Retinal pigment epithelial cell (primary cell): ENCODE measurements around the gene CTNNA2.

Experiments used
- DNase-seq: peaks from one replicate; pipeline ENCODE4 v3.0.0-alpha.2; 2010; ENCODE audit warnings: low read depth
- H3K4me3 ChIP-seq: 2 replicates; pipeline ENCODE4 v1.5.1; 2011; ENCODE audit warnings: mild to moderate bottlenecking, low read length, control low read depth, moderate library complexity
- TF ChIP-seq, protein P1 (sequence below): conservative IDR thresholded peaks from 2 replicates; pipeline ENCODE4 v1.5.1; 2011; ENCODE audit warnings: low read depth, low read length, control low read depth, inconsistent platforms

CTNNA2 gene

DNA sequence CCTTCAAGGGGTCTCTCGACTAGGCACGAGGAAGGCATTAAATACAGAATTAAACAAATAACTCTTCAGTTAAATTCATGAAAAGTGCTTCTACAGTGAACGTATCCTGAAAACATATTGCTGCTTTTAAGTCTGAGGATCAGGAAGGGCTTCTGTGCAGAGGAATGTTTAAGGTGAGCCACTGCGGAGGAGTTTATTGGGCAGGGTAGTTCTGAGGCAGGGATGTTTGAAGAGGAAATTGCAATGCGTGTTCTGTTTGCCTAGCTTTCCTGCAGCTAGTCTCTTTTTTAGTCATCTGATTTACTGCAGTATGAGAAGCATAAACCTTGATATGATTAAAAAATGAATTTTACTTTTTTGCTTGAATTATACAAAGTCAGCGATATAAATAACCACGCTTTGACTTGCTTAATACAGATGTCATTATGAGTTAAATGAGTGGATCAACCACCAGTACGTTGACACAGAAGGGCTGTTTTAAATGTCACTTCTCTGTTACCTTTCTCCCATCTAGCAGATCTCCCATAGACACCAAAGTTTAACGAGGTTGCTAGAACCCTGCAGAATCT lies 98.7 kb downstream of the CTNNA2 start:
- no peak overlapping the region for H3K4me3 ChIP-seq
- no peak for DNase-seq
- TF ChIP-seq, protein P1, sequence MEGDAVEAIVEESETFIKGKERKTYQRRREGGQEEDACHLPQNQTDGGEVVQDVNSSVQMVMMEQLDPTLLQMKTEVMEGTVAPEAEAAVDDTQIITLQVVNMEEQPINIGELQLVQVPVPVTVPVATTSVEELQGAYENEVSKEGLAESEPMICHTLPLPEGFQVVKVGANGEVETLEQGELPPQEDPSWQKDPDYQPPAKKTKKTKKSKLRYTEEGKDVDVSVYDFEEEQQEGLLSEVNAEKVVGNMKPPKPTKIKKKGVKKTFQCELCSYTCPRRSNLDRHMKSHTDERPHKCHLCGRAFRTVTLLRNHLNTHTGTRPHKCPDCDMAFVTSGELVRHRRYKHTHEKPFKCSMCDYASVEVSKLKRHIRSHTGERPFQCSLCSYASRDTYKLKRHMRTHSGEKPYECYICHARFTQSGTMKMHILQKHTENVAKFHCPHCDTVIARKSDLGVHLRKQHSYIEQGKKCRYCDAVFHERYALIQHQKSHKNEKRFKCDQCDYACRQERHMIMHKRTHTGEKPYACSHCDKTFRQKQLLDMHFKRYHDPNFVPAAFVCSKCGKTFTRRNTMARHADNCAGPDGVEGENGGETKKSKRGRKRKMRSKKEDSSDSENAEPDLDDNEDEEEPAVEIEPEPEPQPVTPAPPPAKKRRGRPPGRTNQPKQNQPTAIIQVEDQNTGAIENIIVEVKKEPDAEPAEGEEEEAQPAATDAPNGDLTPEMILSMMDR, result no peak

DNA sequence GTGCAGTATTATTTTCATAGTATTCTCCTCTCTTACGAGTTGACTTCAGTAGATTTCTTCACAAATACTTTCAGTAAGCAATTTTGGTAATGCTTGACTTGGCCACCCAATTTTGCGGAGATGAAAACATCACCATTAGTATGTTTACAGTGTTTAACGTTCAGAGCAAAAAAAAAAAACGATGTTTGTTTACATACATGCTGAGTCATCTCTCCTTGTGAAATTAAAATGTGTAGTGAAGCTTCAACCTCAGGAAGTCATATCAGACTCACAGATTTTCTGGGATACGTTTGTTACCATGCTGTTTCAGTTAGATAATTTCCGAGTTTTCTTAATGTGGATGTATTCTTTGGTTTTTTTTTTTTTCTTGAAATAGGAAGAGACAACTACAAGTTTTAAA lies 100.1 kb downstream of the CTNNA2 start:
- no peak overlapping the region for H3K4me3 ChIP-seq
- TF ChIP-seq, protein P1, result no peak

DNA sequence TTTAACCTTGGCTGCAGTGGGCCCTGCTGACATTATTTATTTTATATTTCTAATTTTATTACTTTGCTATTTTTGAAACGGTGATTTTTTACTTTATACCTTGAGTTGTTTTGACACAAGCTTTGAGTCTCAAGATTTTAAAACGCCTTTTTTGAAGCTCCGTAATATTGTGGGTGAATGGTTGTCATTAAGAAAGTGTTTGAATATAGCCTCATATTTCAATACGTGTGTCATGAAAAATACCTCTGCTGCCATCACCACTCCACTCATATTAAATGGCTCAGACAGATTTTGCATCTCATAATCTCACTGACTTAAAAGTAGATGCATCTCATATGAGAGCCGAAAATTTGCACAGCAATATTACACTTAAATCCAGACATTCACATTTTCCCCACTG lies 106.6 kb downstream of the CTNNA2 start:
- no peak for DNase-seq
- TF ChIP-seq, protein P1, result no peak
- H3K4me3 ChIP-seq, result no peak overlapping the region

More for the DNA sequence above, 100.1 kb downstream of the CTNNA2 start:
- no peak for DNase-seq

DNA sequence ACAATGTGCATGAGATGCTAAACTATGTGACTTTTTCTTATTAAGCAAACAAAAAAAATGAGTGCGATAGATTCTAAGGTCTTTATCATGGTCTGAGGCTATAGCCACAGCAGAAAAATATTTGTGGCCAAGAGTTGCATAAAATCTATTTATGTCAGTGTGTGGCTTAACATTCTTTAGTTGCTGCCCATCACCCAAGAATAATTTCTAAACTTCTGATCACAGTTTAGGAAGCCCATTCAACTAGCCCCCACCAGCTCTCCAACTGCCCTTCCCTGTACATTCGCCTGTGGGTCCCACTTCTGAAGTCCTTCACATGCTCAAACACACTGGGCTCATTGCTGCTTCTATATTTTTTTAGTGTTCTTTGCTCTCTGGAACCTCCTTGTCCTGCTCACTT lies 107.1 kb downstream of the CTNNA2 start:
- DNase-seq, result no peak
- no peak overlapping the region for H3K4me3 ChIP-seq
- TF ChIP-seq, protein P1, result no peak

DNA sequence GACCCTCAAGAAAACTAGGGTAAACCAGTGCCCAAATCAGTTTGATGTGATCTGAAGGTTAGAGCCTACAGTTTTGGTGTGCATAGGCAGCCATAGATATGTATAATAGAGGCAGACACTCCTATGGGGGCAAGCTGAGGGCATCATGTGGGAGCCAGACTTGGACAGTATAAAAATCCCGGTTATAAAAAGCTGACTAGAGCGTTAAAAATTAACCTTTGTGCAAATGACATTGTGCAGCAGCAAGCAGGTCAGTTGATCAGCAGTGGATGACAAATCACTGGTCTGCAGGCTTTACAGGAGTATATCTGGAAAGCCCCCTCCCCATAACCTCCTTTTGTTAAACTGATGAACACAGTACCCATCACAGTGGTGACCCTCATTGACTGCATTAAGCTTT lies 107.8 kb downstream of the CTNNA2 start:
- TF ChIP-seq, protein P1, result no peak
- H3K4me3 ChIP-seq, result no peak overlapping the region
- no peak for DNase-seq

DNA sequence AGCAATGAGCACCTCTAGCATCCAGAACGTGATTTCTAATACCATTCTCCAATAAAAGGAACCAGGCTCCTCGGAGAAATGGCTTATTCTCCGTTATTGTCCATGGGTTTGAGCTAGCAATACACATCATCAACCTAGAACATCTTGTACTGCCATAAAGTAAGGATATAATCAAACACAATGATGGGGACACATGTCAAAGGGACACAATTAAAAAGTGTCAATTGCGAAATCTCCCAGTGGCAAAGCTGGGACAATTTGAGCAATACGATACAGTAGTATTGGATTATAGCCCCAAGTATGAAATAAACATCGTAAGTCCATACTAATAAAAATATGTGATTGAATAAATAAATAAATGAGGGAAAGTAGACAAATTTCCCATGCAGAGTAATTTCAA lies 108.4 kb downstream of the CTNNA2 start:
- no peak for DNase-seq
- TF ChIP-seq, protein P1, result no peak
- H3K4me3 ChIP-seq, result no peak overlapping the region

DNA sequence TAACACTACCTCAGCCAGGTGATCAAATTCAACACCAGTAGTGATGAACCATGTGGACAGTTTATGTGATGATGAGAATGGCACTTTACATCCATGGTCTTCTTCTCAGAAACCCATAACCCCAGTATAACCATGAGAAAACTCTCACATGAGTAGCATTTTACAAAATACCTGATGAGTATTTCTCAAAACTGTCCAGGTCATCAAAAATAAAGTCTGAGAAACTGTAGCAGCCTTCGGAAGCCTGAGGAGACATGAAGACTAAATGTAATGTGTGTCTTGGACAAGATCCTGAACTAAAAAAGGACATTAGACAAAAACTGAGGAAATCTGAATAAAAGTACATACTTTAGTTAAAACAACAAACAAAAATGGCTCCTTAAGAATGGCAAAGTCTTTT lies 108.9 kb downstream of the CTNNA2 start:
- DNase-seq, result no peak
- TF ChIP-seq, protein P1, result no peak
- H3K4me3 ChIP-seq, result no peak overlapping the region
